Measurements from ENCODE around the gene COA8. TPM values are rescaled to one million over a fixed set of nuclear protein-coding genes. Genes with fewer than 3 reads are reported as not detected.

Gene COA8
- polyA plus RNA-seq, 5 donors: 29.3 to 46.6 (median 40.9) TPM

Other genes with a start within 250 kb of the COA8 start
- gene EIF5, start 228.7 kb upstream of the COA8 start, polyA plus RNA-seq (ENCODE audit: insufficient read depth in 1 of 5, insufficient read length in 5 of 5, low replicate concordance in 1 of 5): 100 to 1,000 TPM; 164 to 227 (median 208) TPM
- gene MARK3, start 177.5 kb upstream of the COA8 start, polyA plus RNA-seq (ENCODE audit: insufficient read depth in 1 of 5, insufficient read length in 5 of 5, low replicate concordance in 1 of 5): 100 to 1,000 TPM; 102 to 128 (median 108) TPM
- 100 to 1,000 TPM; 127 to 392 (median 208) TPM for gene CKB, start 40.1 kb upstream of the COA8 start, polyA plus RNA-seq (ENCODE audit: insufficient read depth in 1 of 5, insufficient read length in 5 of 5, low replicate concordance in 1 of 5)
- gene TRMT61A, start 33.8 kb upstream of the COA8 start, polyA plus RNA-seq (ENCODE audit: insufficient read depth in 1 of 5, insufficient read length in 5 of 5, low replicate concordance in 1 of 5): 10 to 100 TPM in 1 of 5 donors, 1 to 10 TPM in 4; 5.2 to 11.3 (median 7.3) TPM
- gene BAG5, start 303 bp upstream of the COA8 start, polyA plus RNA-seq (ENCODE audit: insufficient read depth in 1 of 5, insufficient read length in 5 of 5, low replicate concordance in 1 of 5): 10 to 100 TPM; 21.1 to 26.8 (median 25.3) TPM
- gene KLC1, start 66.3 kb downstream of the COA8 start, polyA plus RNA-seq (ENCODE audit: insufficient read depth in 1 of 5, insufficient read length in 5 of 5, low replicate concordance in 1 of 5): 100 to 1,000 TPM; 111 to 152 (median 142) TPM
- gene XRCC3, start 152.5 kb downstream of the COA8 start, polyA plus RNA-seq (ENCODE audit: insufficient read depth in 1 of 5, insufficient read length in 5 of 5, low replicate concordance in 1 of 5): 10 to 100 TPM; 16.5 to 26.7 (median 21.3) TPM
- 10 to 100 TPM; 54.1 to 69.0 (median 65.9) TPM for gene ZFYVE21, start 152.8 kb downstream of the COA8 start, polyA plus RNA-seq (ENCODE audit: insufficient read depth in 1 of 5, insufficient read length in 5 of 5, low replicate concordance in 1 of 5)